ENCODE data around the gene RBP7.

GRCh38 chr1:10051656-10052055, 54.6 kb downstream of the RBP7 start:
- TF ChIP-seq CTCF (IDR thresholded peaks at IDR 0.05; ENCODE audit: insufficient read depth, low read length) = no peak
- no peak for TF ChIP-seq REST (IDR thresholded peaks at IDR 0.05; ENCODE audit: insufficient replicate concordance, low read depth)
- no peak for TF ChIP-seq POLR2AphosphoS5 (IDR thresholded peaks at IDR 0.05; ENCODE audit: low read depth)
- no peak for TF ChIP-seq GABPA (IDR thresholded peaks at IDR 0.05; ENCODE audit: low read depth)
